GM10248 (cell line): ENCODE data around the gene KCNK18.

Experiments
- CTCF ChIA-PET: fragments of 300-600 bp; sonication (Branson Sonifier 250); formaldehyde crosslinking; extraction: SDS; loops from one replicate; lab custom pipeline; 2021; ENCODE audit warnings: antibody characterized with exemption; lab: Yijun Ruan, JAX
- POLR2A ChIA-PET: fragments of 350-650 bp; sonication (Branson Sonifier 250); formaldehyde crosslinking; extraction: SDS; loops from one replicate; lab custom pipeline; 2020; ENCODE audit warnings: antibody characterized with exemption; lab: Yijun Ruan, JAX
- DNase-seq: peaks from one replicate; pipeline ENCODE4 v3.0.0; 2012; ENCODE audit errors: extremely low spot score
- TF ChIP-seq, protein P1 (sequence below): IDR thresholded peaks from 2 replicates; pipeline ENCODE4 v1.5.1; 2012; ENCODE audit warnings: mild to moderate bottlenecking, low read depth; ENCODE audit errors: extremely low read depth, missing control alignments, control extremely low read depth

Gene KCNK18

DNA sequence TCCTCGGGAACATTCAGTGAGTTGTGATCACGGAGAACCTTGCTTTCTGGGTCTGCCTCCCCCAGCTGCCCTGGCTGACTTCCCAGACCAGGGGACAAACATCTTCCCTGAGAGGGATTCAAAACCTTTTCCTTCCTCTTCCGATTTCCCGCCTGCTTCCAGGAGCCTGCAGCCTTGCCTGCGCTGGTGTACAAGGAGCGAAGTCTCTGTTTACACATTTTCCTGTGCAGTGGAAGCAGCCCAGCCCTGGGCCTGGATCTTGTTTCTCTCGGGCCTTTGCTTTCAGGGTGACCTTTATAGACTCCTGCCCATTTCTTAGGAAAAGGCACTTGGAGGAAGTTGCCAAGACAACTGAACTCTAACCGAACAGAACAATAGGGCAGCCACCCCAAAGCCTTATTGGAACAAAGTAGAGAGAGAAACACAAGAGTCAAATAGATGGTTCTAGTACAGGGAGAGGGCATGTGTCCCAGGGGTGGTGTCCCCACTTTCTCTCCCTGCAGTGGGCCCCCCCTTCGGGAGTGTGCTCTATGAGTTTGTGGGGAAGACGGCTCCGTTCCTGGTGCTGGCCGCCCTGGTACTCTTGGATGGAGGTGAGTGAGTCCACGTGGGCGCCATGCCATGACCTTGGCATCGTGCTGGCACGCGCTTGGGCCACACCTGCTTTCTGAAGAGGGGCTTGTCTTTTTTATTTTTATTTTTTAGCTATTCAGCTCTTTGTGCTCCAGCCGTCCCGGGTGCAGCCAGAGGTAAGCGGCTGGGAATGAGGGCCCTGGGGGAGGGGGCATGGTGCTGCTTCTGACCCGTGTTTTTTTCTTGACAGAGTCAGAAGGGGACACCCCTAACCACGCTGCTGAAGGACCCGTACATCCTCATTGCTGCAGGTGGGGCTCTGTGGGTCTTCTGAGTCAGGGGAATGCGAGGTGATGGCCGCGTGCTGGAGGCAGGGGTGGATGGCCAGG is 57.8 kb downstream of the KCNK18 start:
- ChIA-PET POLR2A (no interaction called here), CTCF (no interaction called here)
- no peak for DNase-seq
- TF ChIP-seq, protein P1, sequence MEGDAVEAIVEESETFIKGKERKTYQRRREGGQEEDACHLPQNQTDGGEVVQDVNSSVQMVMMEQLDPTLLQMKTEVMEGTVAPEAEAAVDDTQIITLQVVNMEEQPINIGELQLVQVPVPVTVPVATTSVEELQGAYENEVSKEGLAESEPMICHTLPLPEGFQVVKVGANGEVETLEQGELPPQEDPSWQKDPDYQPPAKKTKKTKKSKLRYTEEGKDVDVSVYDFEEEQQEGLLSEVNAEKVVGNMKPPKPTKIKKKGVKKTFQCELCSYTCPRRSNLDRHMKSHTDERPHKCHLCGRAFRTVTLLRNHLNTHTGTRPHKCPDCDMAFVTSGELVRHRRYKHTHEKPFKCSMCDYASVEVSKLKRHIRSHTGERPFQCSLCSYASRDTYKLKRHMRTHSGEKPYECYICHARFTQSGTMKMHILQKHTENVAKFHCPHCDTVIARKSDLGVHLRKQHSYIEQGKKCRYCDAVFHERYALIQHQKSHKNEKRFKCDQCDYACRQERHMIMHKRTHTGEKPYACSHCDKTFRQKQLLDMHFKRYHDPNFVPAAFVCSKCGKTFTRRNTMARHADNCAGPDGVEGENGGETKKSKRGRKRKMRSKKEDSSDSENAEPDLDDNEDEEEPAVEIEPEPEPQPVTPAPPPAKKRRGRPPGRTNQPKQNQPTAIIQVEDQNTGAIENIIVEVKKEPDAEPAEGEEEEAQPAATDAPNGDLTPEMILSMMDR: no peak

DNA sequence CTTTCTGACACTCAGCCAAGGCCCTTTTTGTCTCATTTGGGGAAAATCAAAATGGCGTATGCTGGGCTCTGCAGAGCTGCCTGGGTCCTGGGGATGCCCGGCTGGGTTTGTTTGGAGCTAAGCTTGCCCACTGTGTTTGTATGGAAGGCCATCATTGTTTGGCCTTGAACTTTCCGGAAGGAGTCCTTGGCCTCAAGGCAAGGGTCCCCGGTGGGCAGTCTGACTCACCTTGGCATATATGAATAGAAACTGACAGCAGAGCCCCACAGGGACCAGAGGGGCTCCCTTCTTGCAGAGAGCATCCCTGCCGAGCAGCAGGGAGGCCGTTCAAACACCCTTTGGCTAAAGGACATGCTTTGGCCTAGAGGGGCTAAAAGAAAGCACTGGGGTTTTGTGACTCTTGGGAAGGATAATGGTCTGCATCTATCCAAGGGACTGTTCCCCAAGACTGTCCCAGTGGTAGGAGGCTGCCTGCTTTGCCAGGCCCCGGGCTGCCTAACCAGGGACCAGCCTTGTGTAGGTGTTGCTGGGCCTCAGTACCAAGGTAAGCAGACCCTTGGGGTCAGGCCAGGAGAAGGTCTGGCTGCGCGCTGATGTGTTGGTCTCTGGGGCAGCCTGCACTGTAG is 58.7 kb downstream of the KCNK18 start:
- POLR2A ChIA-PET: no interaction called here
- DNase-seq: no peak
- CTCF ChIA-PET: no interaction called here
- TF ChIP-seq, protein P1: no peak

DNA sequence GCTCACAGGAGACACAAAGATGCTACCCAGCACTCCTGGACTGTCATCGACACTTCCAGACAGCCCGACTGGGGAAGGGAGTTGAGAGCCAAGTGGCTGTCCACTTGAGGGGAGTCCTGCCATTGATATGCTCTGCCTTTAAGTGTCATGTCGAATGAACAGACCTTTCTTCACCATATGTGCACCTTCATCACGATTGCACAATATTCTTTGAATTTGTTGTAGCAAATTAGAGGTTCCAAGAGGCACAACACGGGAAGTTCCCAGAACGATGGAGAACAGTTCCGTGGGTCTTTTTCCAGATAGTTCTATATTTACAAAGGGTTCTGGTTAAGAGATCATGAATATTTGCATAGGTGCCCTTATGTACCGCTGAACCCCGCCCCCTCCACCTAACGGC is 59.6 kb downstream of the KCNK18 start:
- CTCF ChIA-PET: no interaction called here
- TF ChIP-seq, protein P1: no peak
- no peak for DNase-seq
- POLR2A ChIA-PET: no interaction called here

DNA sequence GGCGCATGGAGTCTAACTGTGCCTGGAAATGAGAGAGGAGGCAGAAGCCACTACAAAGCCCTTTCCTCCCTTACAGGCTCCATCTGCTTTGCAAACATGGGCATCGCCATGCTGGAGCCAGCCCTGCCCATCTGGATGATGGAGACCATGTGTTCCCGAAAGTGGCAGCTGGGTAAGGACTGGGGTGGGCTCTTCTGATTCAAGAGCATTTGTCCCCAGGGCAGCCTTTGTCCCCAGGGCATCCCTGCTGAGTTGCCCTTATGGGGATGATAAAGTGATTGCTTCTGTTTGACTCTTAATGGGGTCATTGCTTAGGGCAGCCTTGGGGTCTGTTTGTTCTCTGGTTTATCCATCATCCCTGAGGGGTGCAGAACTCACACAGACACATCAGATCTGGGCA is 60.4 kb downstream of the KCNK18 start:
- CTCF ChIA-PET: no interaction called here
- DNase-seq: no peak
- POLR2A ChIA-PET: no interaction called here
- TF ChIP-seq, protein P1: no peak

DNA sequence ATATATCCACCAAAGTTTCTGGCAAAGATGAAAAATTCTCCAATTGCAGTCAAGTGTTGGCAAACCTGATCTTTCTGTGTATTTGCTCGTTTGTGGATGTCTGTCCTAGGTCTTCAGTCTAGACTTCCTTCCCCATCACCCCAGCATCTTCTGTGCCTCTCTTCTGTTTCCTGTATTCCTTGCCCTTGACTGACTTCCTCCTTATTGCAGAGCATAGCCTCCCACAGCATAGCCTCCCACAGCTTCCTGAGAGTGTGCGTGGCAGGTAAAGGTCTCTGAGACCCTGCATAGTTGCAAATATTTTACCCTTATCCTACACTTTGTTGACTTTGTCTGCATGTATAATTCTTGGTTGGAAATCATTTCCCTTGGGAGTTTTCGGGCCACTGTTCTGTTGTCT is 62.0 kb downstream of the KCNK18 start:
- DNase-seq: no peak
- CTCF ChIA-PET: no interaction called here
- TF ChIP-seq, protein P1: no peak
- POLR2A ChIA-PET: interaction anchor here (0.7 kb wide), 1 partner anchor 257 kb away, joined by 3 read pairs; no protein-coding TSS in a partner anchor
